NCI-H1105 (cell line): Measurements from ENCODE around the gene FBRSL1.

Experiments used
- DNase-seq: peaks from one replicate; lab custom pipeline; 2025; lab: John Stamatoyannopoulos, UW

FBRSL1 gene

DNA sequence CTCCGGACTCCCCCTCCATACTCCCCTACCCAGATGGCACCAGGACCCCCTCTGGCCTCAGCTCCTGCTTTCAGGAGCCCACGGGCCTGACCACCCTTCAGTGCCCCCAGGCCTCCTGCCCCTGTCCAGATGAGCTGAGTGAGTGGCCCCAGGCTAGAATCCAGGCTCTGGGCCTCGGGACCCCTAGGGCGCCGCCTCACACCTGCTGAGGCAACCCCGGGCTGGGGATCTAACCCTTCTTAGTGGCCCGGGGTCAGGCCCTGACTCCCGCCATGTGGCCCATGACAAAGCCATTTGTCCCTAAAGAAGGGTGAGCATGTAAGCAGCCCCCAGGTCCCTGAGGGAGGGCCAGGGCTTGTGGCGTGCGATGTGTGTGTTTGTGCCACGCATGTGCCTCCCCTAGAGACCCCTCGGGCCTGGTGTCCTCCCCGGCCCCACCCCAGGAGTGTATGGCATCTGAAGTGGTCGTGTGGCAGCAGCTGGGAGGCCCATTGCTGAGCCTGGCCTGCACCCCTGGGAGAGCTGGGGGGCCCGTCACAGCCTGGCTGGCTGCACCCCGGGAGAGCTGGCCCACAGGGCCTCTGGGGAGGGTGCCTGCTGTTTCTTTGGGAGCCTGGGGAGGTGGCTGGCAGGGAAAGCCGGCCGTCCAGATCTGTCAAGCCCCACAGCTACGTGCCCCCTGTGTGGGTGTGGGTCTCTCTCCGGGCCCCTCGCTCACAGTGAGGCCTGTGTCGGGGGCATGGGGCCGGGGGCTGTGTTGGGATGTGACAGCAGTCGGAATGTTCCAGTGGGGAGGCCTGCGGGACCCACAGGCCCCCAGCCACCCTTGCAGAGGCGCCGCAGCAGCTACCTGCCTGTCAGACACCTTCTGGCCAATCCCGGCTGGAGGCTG, 7.8 kb downstream of the FBRSL1 start:
- DNase-seq: no peak

DNA sequence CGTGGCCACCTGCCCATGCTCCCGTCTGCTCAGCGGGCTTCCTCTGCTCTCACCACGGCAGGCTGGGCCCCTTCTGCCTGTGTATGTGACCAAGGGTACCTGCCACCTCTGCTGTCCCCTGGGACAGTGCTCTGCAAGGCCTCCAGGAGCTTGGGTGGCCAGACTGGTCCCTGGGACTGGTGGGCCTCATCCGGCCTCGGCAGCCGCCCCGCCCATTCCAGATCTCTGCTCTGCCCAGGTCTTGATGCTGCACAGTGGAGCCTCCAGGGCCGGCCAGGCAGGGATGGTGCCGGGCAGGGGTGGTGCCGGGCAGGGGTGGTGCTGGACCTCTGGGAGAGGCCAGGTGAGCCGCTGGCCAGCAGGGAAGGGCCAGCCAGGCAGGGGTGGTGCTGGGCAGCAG, 9.0 kb downstream of the FBRSL1 start:
- no peak for DNase-seq

DNA sequence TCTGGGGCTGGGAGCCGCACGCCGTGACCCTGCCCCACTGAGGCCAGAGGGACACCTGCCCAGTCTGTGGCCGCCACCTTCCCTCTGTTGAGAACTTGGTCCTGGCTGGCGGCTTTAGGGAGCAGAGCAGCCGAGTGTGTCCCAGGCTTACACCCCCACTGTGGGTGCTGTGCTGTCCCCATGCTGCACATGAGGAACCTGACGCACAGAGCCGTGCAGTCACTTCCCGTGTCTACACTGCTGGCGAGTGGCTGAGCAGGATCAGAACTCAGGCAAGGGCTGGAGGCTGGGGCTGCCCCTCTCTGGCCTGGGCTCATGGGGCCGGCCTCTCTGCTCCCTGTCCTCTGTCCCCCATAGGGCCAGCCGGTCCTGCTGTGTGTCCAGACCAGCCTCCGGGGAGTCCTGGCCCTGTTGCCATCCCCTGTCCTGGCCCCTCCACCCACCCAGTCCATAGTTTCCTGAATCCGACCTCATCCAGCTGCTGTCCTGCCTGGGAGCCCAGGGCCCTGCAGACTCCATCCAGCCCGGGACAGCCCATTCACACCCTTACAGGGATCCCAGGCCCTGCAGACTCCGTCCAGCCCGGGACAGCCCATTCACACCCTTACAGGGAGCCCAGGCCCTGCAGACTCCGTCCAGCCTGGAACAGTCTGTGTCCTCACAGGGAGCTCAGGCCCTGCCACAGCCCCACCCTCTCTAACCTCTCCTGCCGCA, 10.3 kb downstream of the FBRSL1 start:
- DNase-seq: no peak

DNA sequence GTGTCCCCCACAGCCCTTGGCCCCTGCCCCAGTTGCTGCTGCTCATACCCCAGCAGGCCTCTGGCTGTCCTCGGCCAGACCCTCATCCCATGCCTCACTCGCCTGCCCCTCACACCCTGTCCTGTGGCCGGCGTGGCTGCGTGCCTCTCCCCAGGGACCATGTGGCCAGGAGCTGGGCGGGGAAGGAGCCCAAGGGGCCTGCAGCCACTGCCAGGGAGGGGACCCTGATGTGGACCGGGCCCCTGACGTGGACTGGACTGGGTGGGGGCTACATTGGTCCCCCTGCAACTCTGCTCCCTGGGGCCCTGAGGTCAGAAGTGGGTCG, 10.9 kb downstream of the FBRSL1 start:
- no peak for DNase-seq

DNA sequence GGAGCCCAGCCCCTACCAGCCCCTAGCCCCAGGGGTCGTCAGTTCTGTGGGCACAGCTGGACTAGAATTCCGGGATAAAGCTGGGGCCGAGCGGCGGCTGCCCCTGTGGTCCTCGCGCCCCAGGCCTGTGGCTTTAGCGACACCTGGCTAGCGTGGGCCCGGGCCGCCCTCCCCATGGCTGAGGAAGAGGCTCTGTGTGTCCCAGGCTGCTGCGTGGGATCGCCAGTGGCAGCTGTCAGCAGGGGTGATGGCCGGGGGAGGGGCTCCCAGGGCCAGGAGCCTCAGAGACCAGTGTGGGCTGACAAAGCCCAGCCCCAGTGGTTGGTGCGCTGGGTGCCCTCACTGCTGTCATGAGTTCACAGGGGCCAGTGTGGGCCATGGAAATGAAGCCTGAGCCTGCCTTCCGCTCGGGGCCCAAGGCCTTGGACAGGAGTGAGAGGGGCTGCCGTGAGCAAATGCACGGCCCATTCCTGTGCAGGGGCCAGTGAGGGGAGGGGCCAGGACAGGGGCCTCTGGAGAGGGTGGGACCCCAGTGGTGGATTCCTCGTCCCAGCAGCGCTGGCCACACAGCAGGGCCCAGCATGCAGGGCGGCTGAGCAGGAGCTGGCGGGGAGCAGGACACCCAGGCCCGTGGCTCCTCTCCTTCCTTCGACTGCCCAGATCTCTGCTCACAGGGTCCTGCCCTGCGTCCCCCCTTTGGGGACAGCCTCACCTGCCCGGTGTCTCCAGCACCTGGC, 11.4 kb downstream of the FBRSL1 start:
- no peak for DNase-seq

DNA sequence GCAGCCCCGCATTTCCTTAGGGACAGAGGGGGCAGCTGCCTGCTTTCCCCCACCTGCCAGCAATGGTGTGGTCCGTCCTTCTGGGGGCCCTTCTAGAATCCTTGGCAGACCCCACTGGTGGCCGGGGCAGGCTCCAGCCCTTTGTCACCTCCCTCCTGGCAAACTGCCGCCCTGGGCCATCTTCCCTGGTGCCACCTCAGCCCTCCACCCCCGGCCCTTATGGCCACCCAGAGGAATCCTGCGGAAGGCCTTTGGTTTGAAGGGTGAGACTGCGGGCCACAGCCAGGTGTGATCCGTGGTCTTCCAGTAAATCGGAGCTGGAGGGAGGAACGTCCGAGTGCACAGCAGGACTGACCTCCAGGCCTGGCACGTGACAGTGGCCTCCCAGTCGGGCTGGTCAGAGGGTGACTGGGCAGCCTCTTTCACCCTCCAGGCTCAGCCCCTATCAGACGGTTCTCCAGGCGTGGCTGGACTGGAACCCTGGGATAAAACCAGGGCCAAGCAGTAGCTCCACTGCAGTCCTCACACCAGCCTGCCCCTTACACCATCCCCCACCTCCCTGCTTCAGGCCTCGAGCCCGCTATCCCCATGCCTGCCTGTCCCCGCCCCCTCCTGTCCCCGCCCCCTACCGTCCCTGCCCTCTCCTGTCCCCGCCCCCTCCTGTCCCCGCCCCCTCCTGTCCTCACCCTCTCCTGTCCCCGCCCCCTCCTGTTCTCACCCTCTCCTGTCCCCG, 12.4 kb downstream of the FBRSL1 start:
- DNase-seq: no peak

DNA sequence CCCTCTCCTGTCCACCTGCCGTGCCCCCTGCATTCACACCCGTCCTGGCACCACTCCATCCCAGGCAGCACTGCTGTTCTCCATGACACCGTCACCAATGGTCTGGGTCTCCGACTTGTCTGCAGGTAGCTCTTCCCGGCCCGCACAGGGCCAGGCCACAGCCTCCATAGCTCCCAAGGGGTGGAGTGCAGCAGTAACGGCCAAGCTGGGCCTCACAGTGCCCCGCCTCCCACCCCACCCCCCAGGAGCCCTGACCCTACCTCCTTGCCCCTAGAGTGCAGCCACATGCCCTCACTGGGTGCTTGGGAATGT, 12.9 kb downstream of the FBRSL1 start:
- no peak for DNase-seq

DNA sequence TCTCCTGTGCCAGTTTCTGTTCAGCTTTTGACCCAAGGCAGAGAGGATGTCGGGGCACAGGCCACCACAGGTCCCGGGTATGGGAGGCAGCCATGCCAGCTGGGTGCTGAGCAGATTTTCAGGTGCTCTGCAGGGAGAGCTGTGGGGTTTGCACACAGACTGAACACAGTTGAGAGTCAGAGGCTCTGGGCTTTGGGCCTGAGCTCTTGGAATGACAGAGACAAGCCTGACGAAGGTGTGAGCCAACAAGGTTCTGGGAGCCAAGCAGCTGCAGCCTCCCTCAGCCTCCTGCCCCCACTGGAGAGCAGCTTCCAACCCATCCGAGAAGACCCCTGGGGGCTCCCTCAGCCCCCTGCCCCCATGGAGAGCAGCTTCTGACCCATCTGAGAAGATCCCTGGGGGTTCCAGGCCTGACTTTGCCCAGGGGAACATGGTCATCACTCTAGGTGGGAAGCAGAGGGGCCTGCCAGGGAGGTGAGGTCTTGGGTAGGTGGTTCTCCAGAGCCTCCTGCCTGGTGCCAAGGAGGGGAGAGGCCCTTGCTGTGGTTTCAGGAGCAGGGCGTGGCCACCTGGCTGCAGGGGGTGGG, 13.8 kb downstream of the FBRSL1 start:
- no peak for DNase-seq

DNA sequence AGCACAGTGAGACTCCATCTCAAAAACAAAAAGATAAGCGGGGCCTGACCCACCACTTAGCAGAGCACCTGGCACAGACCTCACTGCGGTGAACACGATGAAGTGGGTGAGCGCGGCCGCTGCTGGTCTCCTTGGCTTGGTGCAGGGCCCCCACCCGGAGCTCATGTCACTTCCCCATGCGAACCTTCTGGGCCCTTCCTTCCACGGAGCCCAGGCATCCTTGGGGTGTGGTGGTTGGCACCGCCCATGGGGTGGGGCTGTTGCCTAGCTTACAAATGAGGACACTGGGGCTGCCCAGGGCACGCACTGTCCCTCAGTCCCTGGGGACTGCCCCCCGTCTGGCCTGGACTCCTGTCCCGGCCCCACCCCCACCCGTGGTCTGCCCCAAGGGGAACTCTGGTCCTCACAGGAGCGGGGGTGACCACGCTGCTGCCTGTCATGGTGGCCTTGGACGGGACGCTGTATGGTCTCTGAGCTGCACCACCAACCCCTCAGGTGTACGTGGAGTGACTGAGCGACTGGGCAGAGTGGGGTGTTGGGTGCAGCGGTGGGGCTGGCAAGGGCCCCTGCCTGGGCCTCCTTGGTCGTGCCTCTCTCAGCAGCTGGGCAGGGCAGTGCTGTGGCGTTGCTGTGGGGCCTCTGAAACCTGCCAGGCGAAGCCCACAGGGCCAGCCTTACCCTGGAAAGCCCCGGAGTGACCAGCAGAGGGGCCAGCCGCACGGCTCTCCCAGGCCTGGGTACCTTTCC, 15.3 kb downstream of the FBRSL1 start:
- no peak for DNase-seq

DNA sequence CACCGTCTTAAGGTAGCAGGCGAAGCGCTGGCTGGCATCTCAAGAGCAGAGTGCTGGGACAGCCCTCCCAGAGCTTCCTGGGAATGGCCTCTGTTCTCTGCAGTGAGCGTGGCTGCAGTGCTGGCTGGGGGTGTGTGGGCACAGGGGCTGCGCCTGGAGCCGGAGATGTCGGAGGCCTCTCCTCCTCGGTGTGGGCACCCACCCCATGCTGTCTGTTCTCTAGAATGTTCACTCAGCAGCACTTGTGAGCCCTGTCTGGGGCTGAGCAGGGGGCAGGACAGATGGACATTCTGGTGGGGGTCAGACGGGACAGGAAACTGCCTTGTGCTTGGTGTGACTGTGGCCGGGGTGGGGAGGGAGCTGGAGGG, 15.9 kb downstream of the FBRSL1 start:
- DNase-seq: no peak

DNA sequence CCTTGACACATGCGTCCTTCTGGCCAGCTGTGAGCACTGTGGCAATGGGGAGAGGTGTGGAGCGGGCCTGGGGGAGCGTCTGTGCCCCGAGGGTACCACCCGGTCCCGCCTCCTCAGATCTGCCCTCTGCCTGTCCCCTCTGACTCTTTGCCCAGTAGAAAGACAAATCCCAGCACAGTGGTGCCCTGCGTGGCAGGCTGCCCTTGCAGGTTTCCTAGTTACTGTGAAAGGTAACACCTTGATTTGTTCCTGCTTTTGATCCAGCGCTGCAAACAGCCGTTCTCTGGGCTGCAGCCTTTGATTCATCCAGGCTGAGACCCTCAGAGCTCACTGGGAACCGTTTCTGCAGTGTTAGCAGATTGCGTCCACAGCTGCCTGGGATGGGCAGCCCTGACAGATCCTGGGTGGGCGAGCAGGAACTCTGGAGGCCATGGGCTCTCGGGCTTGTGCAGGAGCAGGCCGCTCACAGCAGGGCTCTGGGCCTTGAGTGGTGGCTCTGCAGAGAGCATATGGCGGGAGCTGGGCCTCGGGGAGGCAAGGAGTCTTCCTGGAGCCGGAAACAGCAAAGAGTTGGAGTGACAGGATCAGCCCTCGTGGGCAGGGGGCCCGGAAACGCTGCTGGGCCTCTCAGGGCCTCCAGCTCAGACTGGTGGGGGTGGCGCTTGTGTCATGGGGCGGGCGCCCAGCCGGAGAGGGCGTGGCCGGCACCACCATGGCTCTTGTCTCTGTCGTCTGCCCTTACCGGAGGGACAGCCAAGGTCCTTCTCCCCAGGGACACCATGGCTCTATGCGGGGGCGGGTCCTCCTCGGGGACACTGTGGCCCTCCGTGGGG, 16.6 kb downstream of the FBRSL1 start:
- DNase-seq: no peak

DNA sequence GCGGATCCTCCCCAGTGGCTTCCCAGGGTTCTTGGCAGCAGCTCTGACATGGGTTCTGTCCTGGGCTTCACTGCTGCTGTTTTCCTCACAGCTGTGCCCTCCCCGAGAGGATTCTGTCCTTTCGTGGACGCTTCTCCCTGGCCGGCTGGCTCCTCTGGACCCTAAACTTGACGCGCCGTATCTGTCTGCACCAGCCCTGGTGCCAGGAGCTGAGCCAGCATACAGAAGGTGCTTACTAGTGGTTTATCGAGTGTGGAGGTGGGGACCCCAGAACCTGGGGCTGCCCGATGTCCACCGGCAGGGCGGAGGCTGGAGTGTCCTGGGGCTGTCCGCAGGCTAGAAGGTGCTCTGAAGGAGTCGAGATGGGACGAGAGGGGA, 17.2 kb downstream of the FBRSL1 start:
- no peak for DNase-seq

DNA sequence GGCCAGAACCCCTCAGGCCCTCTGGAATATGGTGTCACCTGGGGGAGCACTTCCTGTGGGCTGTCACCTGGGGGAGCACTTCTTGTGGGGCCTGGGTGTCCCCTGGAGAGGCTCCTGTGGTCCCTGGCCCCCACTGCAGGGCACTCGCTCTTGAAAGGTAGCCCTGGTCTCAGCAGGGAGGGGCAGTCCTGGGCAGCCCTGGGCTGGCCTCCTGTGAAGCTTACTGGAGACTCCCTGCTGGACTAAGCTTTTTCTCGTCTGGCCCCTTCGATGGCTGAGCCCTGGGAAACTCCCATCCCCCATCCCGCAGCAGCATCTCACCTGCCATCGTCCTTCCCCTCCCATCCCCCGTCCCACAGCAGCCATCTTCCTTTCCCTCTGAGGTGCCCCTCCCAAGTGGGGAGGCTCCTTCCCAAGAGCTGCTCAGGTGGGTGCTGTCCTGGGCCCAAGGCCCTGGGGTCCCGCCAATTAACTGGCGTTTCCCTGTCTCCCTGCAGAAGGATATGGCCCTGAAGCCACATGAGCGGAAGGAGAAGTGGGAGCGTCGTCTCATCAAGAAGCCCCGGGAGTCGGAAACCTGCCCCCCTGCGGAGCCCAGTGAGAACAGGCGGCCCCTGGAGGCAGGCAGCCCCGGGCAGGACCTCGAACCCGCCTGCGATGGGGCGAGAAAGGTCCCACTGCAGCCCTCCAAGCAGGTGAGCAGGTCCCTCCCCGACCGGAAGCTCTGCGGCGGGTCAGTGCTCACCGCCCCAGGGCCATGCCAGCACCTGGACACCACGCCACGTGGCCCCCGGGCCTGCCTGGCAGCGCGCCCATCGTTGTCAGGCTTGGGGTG, 17.9 kb downstream of the FBRSL1 start:
- DNase-seq: no peak

DNA sequence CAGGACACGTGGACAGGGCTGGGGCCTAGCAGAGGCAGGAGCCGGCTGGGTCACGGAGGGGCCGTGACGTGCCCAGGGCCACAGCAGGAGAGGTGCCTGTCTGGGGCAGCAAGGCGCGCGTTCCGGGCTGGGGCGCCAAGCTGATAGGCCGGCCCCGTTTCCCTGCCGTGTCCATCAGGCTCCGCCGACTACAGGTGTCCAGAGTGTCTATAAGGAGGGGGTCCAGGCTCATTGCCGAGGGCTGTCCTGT, 18.5 kb downstream of the FBRSL1 start:
- DNase-seq: no peak

DNA sequence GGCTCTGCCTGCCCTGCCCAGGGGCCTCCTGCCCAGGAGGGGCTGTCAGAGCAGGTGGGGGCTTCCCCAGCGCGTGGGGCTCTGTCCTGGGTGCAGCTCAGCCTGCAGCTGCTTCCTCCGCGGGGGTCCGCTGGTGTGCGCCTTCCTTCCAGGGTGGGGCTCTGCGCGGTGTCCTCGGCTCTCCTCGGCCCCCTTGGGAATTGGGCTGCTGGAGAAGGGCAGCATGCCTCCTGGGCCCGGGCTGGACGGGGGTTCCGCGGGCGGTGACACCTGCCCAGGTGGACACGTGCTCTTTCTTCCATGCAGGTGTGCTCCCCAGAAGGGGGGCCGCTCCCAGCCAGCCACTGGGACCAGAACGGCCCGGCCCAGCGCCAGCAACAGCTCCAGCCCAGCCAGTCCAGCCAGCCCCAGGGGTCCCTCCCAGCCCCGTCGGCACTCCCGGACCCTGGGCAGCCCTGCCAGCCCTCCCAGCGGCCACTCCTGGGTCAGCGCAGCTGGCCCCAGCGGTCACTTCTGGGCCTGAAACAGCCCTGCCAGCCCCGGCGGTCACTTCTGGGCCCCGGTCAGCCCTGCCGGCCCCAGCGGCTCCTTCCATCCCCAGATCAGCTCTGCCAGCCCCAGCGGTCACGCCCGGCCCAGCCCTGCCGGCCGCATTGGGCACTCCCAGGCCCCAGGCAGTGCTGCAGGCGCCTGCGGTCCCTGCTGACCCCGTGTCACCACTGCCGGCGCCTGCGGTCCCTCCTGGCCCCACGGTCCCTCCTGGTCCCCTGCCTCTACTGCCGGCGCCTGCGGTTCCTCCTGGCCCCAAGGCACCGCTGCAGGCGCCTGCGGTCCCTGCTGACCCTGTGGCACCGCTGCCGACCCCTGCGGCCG, 19.1 kb downstream of the FBRSL1 start:
- DNase-seq: no peak

DNA sequence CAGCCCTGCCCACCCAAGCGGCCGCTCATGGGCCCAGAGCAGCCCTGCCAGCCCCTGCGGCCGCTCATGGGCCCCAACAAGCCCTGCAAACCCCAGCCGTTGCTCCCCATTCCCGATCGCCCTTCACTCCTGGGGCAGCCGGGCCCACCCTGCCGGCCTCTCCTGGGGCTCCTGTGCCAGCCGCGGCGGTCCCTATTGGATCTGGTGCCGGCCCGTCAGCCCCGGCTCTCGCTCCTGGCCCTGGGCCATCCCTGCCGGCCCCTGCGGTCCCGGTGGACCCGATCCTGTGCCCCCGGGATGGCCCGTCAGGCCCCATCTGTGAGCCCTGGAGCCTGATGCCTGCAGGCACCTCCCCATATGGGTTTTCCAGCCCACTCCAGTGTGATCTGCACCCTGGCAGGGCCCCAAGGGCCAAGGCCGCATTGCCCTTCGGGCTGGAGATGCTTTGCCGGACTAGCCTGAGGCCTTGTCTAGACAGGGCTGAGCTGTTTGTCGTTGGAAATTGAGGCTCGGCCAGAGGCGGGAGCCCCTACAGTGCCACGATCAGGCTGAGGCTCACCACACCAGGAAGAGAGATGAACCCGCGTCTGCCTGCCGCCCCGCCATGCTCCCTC, 20.3 kb downstream of the FBRSL1 start:
- no peak for DNase-seq

DNA sequence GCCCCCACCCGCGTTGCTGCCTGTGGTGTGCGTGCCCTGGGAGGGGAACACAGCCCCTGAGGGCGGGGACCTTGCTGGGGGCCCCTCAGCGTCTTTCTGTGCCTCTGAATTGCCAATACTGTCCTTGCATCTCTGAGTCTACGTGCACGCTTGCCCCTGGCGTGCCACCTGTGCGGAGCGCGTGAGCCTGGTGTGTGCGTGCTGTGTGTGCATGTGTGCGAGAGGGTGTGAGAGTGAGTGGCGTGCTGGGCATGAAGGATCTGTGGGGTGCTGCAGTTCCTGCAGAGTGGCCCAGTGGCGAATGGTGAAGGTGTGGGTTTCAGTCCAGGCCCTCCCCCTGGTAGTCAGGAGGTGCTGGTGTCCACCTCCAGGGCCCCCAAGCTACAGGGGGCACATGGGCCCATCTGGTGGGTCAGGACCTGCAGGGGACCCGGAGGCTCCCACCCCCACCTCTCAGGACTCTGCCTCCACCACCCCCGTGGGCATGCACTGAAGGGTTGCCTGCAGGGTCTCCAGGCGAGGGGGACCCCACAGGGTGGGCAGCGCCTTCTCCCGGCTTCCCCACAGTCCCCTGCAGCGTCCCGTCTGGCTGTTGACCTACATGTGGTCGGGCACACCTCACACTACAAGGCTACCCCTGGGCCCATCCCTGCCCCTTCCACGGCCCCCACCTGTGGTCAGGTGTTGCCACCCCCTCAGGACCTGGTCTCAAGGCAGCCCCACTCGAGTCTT, 21.0 kb downstream of the FBRSL1 start:
- DNase-seq: no peak
